Hypothalamus (tissue), 51 donors: ENCODE data around the gene NEDD4.
"Not testable (repeated sequence)": the region's sequence is repeated elsewhere in the genome, so short reads cannot be mapped to it uniquely, and the experiment has no call there.

Source experiments
- DNase-seq, 51 donors: peaks; one replicate each; lab custom pipeline; 2025; lab: John Stamatoyannopoulos, UW

The NEDD4 gene

GRCh38 chr15:55960946-55961345, 32.5 kb downstream of the NEDD4 start:
- DNase-seq, result no peak

GRCh38 chr15:55959744-55960447, 33.5 kb downstream of the NEDD4 start:
- no peak for DNase-seq

GRCh38 chr15:55958349-55958748, 35.1 kb downstream of the NEDD4 start:
- DNase-seq, result no peak

- no peak for DNase-seq
These were observed 38.4 kb downstream of the NEDD4 start for GRCh38 chr15:55954862-55955605.

- not testable (repeated sequence) for DNase-seq
These were observed 40.7 kb downstream of the NEDD4 start for GRCh38 chr15:55952501-55953274.

GRCh38 chr15:55944606-55945005, 48.8 kb downstream of the NEDD4 start:
- DNase-seq, result not testable (repeated sequence)

- no peak for DNase-seq
These were observed 51.1 kb downstream of the NEDD4 start for GRCh38 chr15:55942332-55942731.

- peak in 1 of 51 donors; percentile 11 for DNase-seq
These were observed 56.4 kb downstream of the NEDD4 start for GRCh38 chr15:55937040-55937439.

GRCh38 chr15:55928955-55929354, 64.5 kb downstream of the NEDD4 start:
- no peak for DNase-seq

- no peak for DNase-seq
These were observed 71.7 kb downstream of the NEDD4 start for GRCh38 chr15:55921744-55922143.

- peak in 3 of 51 donors; percentile 0 to 6 (median 3) for DNase-seq
These were observed 75.5 kb downstream of the NEDD4 start for GRCh38 chr15:55917881-55918296.

- DNase-seq, result peak in 1 of 51 donors; percentile 9
These were observed 76.6 kb downstream of the NEDD4 start for GRCh38 chr15:55916666-55917409.

GRCh38 chr15:55915876-55916567, 77.4 kb downstream of the NEDD4 start:
- no peak for DNase-seq

GRCh38 chr15:55915221-55915620, 78.2 kb downstream of the NEDD4 start:
- no peak for DNase-seq

GRCh38 chr15:55914446-55914845, 79.0 kb downstream of the NEDD4 start:
- no peak for DNase-seq

- DNase-seq, result no peak
These were observed 80.4 kb downstream of the NEDD4 start for GRCh38 chr15:55912982-55913381.

- DNase-seq, result no peak
These were observed 84.2 kb downstream of the NEDD4 start for GRCh38 chr15:55909036-55909811.

GRCh38 chr15:55907797-55908196, 85.6 kb downstream of the NEDD4 start:
- DNase-seq, result no peak

GRCh38 chr15:55902981-55903380, 90.4 kb downstream of the NEDD4 start:
- DNase-seq, result no peak
